B cell (primary cell): Measurements from ENCODE around the gene CD93. TPM values are rescaled to one million over a fixed set of nuclear protein-coding genes. Genes with fewer than 3 reads are reported as not detected.

Experiments
- ATAC-seq: fragments of 200-7000 bp; cut with Tn5 transposase; one replicate; pipeline ENCODE4 v1.10.0; 2021; ENCODE audit warnings: low read depth, mild to moderate bottlenecking, moderate number of reproducible peaks, moderate library complexity
- CTCF ChIA-PET: fragments of 350-600 bp; sonication (Branson Sonifier 250); formaldehyde crosslinking; loops from one replicate; lab custom pipeline; 2021; ENCODE audit warnings: antibody characterized with exemption, inconsistent platforms; lab: Charles Lee
- POLR2A ChIA-PET: fragments of 350-600 bp; sonication (Branson Sonifier 250); formaldehyde crosslinking; loops from one replicate; lab custom pipeline; 2021; ENCODE audit warnings: antibody characterized with exemption; lab: Charles Lee
- DNase-seq: peaks from one replicate; pipeline ENCODE4 v3.0.0; 2013
- H2AFZ ChIP-seq: 2 replicates; pipeline ENCODE4 v1.6.1; 2012; ENCODE audit warnings: mild to moderate bottlenecking, low read depth, low read length; ENCODE audit not compliant: insufficient read depth, poor library complexity, severe bottlenecking
- H3K27ac ChIP-seq, 2 donors: 1 replicate in 1 of 2; 2 replicates in 1 of 2; pipeline ENCODE4 v1.5.1; 2012 to 2013; ENCODE audit warnings: low read length in 2 of 2, mild to moderate bottlenecking in 2 of 2, moderate library complexity in 1 of 2
- H3K27me3 ChIP-seq, 4 experiments: fragments of 200-600 bp in 1 of 4; sonication (generic) in 1 of 4; replicated peaks in 1 of 4; 1 replicate in 2 of 4; 2 replicates in 2 of 4; pipeline versions ENCODE4 v1.6.1 to v1.7.0; 2013 to 2016; ENCODE audit warnings: low read length in 3 of 4, mild to moderate bottlenecking in 2 of 4, mixed read lengths in 1 of 4, moderate library complexity in 1 of 4; ENCODE audit not compliant: insufficient read depth in 4 of 4, control insufficient read depth in 3 of 4; ENCODE audit errors: control extremely low read depth in 1 of 4
- H3K36me3 ChIP-seq, 2 experiments: replicated peaks in 1 of 2; 1 replicate in 1 of 2; 2 replicates in 1 of 2; pipeline versions ENCODE4 v1.6.1 to v1.7.1; 2013; ENCODE audit warnings: low read length in 1 of 2; ENCODE audit not compliant: insufficient read depth in 2 of 2, control insufficient read depth in 1 of 2; ENCODE audit errors: control extremely low read depth in 1 of 2, extremely low read depth in 1 of 2
- H3K4me1 ChIP-seq, 2 donors: fragments of 200-600 bp in 1 of 2; sonication (generic) in 1 of 2; 1 replicate in 1 of 2; 2 replicates in 1 of 2; pipeline versions ENCODE4 v1.5.1 to v1.6.1; 2013 to 2017; ENCODE audit warnings: low read length in 2 of 2; ENCODE audit not compliant: control insufficient read depth in 2 of 2, insufficient read depth in 2 of 2
- H3K4me2 ChIP-seq: replicated peaks from 2 replicates; pipeline ENCODE3; 2012; ENCODE audit warnings: mild to moderate bottlenecking, low read depth, low read length; ENCODE audit not compliant: poor library complexity, severe bottlenecking
- H3K4me3 ChIP-seq, 5 experiments: fragments of 200-600 bp in 1 of 5; sonication (generic) in 1 of 5; 1 replicate in 3 of 5; 2 replicates in 2 of 5; pipeline versions ENCODE4 v1.5.1 to v1.7.0; 2011 to 2016; ENCODE audit warnings: low read length in 4 of 5, mild to moderate bottlenecking in 4 of 5, low read depth in 2 of 5, control low read depth in 1 of 5, moderate library complexity in 1 of 5; ENCODE audit not compliant: insufficient read depth in 1 of 5; ENCODE audit errors: control extremely low read depth in 1 of 5, extremely low read depth in 1 of 5
- H3K79me2 ChIP-seq: fragments of 200-600 bp; sonication (generic); one replicate; pipeline ENCODE4 v1.6.0; 2016; ENCODE audit warnings: low read length; ENCODE audit not compliant: control insufficient read depth, insufficient read depth
- H3K9ac ChIP-seq: fragments of 200-600 bp; sonication (generic); 2 replicates; pipeline ENCODE4 v1.6.1; 2017; ENCODE audit warnings: mild to moderate bottlenecking, low read length, moderate library complexity
- H3K9me3 ChIP-seq, 3 donors: one replicate each; pipeline versions ENCODE4 v1.6.1 to v1.7.1; 2013; ENCODE audit warnings: low read length in 2 of 3; ENCODE audit not compliant: control insufficient read depth in 2 of 3, insufficient read depth in 1 of 3; ENCODE audit errors: control extremely low read depth in 1 of 3
- H4K20me1 ChIP-seq: 2 replicates; pipeline ENCODE4 v1.6.0; 2012; ENCODE audit warnings: mild to moderate bottlenecking, low read length; ENCODE audit not compliant: insufficient read depth, control insufficient read depth, poor library complexity, severe bottlenecking
- H3K27ac Mint-ChIP-seq: one replicate; pipeline ENCODE4 v1.8.0; 2021; ENCODE audit warnings: mixed read lengths
- H3K27me3 Mint-ChIP-seq: one replicate; pipeline ENCODE4 v1.8.0; 2021; ENCODE audit warnings: mixed read lengths
- H3K4me1 Mint-ChIP-seq: one replicate; pipeline ENCODE4 v1.8.0; 2021; ENCODE audit warnings: mixed read lengths
- H3K4me3 Mint-ChIP-seq: one replicate; pipeline ENCODE4 v1.8.0; 2021; ENCODE audit warnings: mixed read lengths
- H3K9me3 Mint-ChIP-seq: one replicate; pipeline ENCODE4 v1.8.0; 2022; ENCODE audit warnings: mixed read lengths; ENCODE audit not compliant: insufficient read depth
- EZH2 ChIP-seq: IDR thresholded peaks from 2 replicates; pipeline ENCODE4 v1.6.1; 2012; ENCODE audit warnings: borderline replicate concordance, low read depth, mild to moderate bottlenecking, moderate library complexity, low read length; ENCODE audit not compliant: insufficient read depth, poor library complexity, severe bottlenecking
- WGBS: methylation state at CpG from one replicate; pipeline ENCODE4 v1.1.5; 2013; ENCODE audit warnings: missing lambda C conversion rate; ENCODE audit not compliant: insufficient coverage; 5-methylcytosine and 5-hydroxymethylcytosine counted together
- intact Hi-C: fragments of 100-400 bp; cut with micrococcal nuclease; formaldehyde crosslinking; loops from one replicate; pipeline ENCODE4 v1.10.0; 2022
- polyA plus RNA-seq: library from polyadenylated mRNA; depleted of rRNA; stranded (reverse); fragments of >200 nt; gene quantifications from 2 replicates; pipeline ENCODE4 v1.2.3, GENCODE V29; 2012
- total RNA-seq, 2 donors: library from RNA; stranded (reverse); fragments of 120-200 nt in 1 of 2; gene quantifications; 1 replicate in 1 of 2; 2 replicates in 1 of 2; pipeline versions ENCODE4 v1.2.3 to v1.2.4, GENCODE V29; 2013 to 2022
- TF ChIP-seq, protein P1 (sequence below): fragments of 200-600 bp; IDR thresholded peaks from one replicate; pipeline ENCODE4 v1.8.0; 2022; ENCODE audit warnings: antibody characterized with exemption, mild to moderate bottlenecking

Gene CD93
- total and polyA plus RNA-seq, 2 donors (not counting 1 experiment from before 2014, with no cell fraction given): 0.12 to 0.51 TPM

DNA sequence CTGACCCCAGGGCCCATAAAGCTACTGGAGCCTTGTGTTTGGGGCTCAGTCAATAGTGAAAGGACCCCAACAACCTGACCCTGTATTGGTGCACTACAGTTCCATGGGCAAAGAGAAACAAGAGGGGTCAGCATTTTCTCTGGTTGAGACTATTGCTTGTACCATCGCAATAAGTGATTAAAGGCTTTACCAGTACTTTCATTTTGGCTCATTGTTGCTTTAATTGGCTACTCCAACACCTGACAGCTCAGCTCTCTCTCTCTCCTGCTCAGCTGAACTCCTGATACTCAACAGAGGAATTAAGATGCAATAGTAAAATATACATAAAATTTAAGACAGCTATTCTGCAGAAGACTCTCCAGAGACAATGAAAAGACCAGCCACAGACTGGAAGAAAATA, 17.8 kb downstream of the CD93 start:
- Mint-ChIP-seq H3K27ac (no peak overlapping the region), H3K4me1 (no peaks in the 10 kb centered on the region), H3K9me3 (no peaks in the 10 kb centered on the region), H3K27me3 (no peaks in the 10 kb centered on the region), H3K4me3 (no peak overlapping the region)
- no peak overlapping the region for H3K9ac ChIP-seq
- H3K27me3 ChIP-seq: no peaks in the 10 kb centered on the region
- H3K27ac ChIP-seq: no peak overlapping the region
- no peak overlapping the region for H2AFZ ChIP-seq
- no peaks in the 10 kb centered on the region for H4K20me1 ChIP-seq
- H3K36me3 ChIP-seq: no peaks in the 10 kb centered on the region
- no peaks in the 10 kb centered on the region for H3K9me3 ChIP-seq
- ATAC-seq (no peak), DNase-seq (no peak)
- H3K4me1 ChIP-seq: no peaks in the 10 kb centered on the region
- H3K79me2 ChIP-seq: no peaks in the 10 kb centered on the region
- ChIA-PET POLR2A (no interaction called here), CTCF (no interaction called here)
- WGBS: no CpG with 5 or more reads among the region's 1 CpG
- H3K4me2 ChIP-seq: no peak overlapping the region
- intact Hi-C loops: no loop called here
- no peak for TF ChIP-seq EZH2
- TF ChIP-seq, protein P1, sequence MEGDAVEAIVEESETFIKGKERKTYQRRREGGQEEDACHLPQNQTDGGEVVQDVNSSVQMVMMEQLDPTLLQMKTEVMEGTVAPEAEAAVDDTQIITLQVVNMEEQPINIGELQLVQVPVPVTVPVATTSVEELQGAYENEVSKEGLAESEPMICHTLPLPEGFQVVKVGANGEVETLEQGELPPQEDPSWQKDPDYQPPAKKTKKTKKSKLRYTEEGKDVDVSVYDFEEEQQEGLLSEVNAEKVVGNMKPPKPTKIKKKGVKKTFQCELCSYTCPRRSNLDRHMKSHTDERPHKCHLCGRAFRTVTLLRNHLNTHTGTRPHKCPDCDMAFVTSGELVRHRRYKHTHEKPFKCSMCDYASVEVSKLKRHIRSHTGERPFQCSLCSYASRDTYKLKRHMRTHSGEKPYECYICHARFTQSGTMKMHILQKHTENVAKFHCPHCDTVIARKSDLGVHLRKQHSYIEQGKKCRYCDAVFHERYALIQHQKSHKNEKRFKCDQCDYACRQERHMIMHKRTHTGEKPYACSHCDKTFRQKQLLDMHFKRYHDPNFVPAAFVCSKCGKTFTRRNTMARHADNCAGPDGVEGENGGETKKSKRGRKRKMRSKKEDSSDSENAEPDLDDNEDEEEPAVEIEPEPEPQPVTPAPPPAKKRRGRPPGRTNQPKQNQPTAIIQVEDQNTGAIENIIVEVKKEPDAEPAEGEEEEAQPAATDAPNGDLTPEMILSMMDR: no peak
- no peak overlapping the region for H3K4me3 ChIP-seq

DNA sequence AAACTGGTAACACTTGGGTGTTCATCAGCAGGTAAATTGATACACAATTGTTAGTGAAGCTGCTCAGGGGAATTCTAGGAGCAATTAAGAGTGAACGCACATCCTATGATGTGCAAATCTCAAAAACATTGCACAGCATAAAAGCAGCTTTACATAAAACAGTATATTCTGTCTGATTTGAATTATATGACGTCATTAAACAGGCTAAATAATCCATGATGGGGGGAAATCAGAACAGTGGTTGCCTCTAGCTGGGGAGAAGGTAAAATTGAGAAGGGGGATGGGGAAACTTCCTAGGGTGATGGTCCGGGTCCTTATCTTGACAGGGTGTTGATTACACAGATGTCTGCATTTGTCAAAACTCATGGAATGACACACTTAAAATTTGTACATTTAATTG, 19.4 kb downstream of the CD93 start:
- H3K36me3 ChIP-seq: no peaks in the 10 kb centered on the region
- Mint-ChIP-seq H3K27me3 (peaks cover 2% of the 10 kb centered on the region), H3K4me3 (no peak overlapping the region), H3K9me3 (no peaks in the 10 kb centered on the region), H3K27ac (no peak overlapping the region), H3K4me1 (no peaks in the 10 kb centered on the region)
- no peak overlapping the region for H2AFZ ChIP-seq
- no peaks in the 10 kb centered on the region for H3K9me3 ChIP-seq
- no peak overlapping the region for H3K27ac ChIP-seq
- H3K4me3 ChIP-seq: no peak overlapping the region
- TF ChIP-seq EZH2: no peak
- TF ChIP-seq, protein P1: no peak
- intact Hi-C loops: no loop called here
- ATAC-seq (no peak), DNase-seq (no peak)
- H3K27me3 ChIP-seq: no peaks in the 10 kb centered on the region
- ChIA-PET CTCF (no interaction called here), POLR2A (no interaction called here)
- no peaks in the 10 kb centered on the region for H4K20me1 ChIP-seq
- no peaks in the 10 kb centered on the region for H3K4me1 ChIP-seq
- no peak overlapping the region for H3K9ac ChIP-seq
- no CpG with 5 or more reads among the region's 3 CpGs for WGBS
- no peak overlapping the region for H3K4me2 ChIP-seq
- H3K79me2 ChIP-seq: no peaks in the 10 kb centered on the region
